ENCODE results near the gene FOXA1.

FOXA1 gene

GRCh38 chr14:37588667-37588955, 6.4 kb downstream of the FOXA1 start:
- no peaks in the 10 kb centered on the region for H3K36me3 ChIP-seq (ENCODE audit: insufficient read depth, low read length)
- H3K9ac ChIP-seq (ENCODE audit: low read depth, low read length), result peak overlapping the region; percentile 51; the same call in 1 of the 2 replicates
- no peaks in the 10 kb centered on the region for H3K9me3 ChIP-seq (ENCODE audit: control insufficient read depth, insufficient read depth, low read length)
- peaks cover 10% of the 10 kb centered on the region for H3K4me1 ChIP-seq (ENCODE audit: insufficient read depth, low read length)

- Histone ChIP-seq H3K36me3 (ENCODE audit: insufficient read depth, low read length) (no peaks in the 10 kb centered on the region), H3K9me3 (ENCODE audit: control insufficient read depth, insufficient read depth, low read length) (no peaks in the 10 kb centered on the region), H3K9ac (ENCODE audit: low read depth, low read length) (peak overlapping the region; percentile 51; the same call in 1 of the 2 replicates), H3K4me1 (ENCODE audit: insufficient read depth, low read length) (peaks cover 10% of the 10 kb centered on the region)
These were observed 7.0 kb downstream of the FOXA1 start for GRCh38 chr14:37587881-37588666.

GRCh38 chr14:37587131-37587803, 7.8 kb downstream of the FOXA1 start:
- H3K36me3 ChIP-seq (ENCODE audit: insufficient read depth, low read length), result no peaks in the 10 kb centered on the region
- peak overlapping the region; percentile 51; the same call in 1 of the 2 replicates for H3K9ac ChIP-seq (ENCODE audit: low read depth, low read length)
- no peaks in the 10 kb centered on the region for H3K9me3 ChIP-seq (ENCODE audit: control insufficient read depth, insufficient read depth, low read length)
- H3K4me1 ChIP-seq (ENCODE audit: insufficient read depth, low read length), result peaks cover 10% of the 10 kb centered on the region

GRCh38 chr14:37586797-37587130, 8.3 kb downstream of the FOXA1 start:
- no peak overlapping the region for H3K9ac ChIP-seq (ENCODE audit: low read depth, low read length)
- peaks cover 10% of the 10 kb centered on the region for H3K4me1 ChIP-seq (ENCODE audit: insufficient read depth, low read length)
- H3K36me3 ChIP-seq (ENCODE audit: insufficient read depth, low read length), result no peaks in the 10 kb centered on the region
- H3K9me3 ChIP-seq (ENCODE audit: control insufficient read depth, insufficient read depth, low read length), result no peaks in the 10 kb centered on the region

- Histone ChIP-seq H3K9me3 (ENCODE audit: control insufficient read depth, insufficient read depth, low read length) (no peaks in the 10 kb centered on the region), H3K9ac (ENCODE audit: low read depth, low read length) (no peak overlapping the region), H3K4me1 (ENCODE audit: insufficient read depth, low read length) (peaks cover 10% of the 10 kb centered on the region)
These were observed 8.9 kb downstream of the FOXA1 start for GRCh38 chr14:37585971-37586796.

GRCh38 chr14:37585101-37585511, 9.9 kb downstream of the FOXA1 start:
- no peaks in the 10 kb centered on the region for H3K9me3 ChIP-seq (ENCODE audit: control insufficient read depth, insufficient read depth, low read length)
- H3K36me3 ChIP-seq (ENCODE audit: insufficient read depth, low read length), result no peaks in the 10 kb centered on the region
- H3K9ac ChIP-seq (ENCODE audit: low read depth, low read length), result peak overlapping the region; percentile 40; the same call in 1 of the 2 replicates
- peaks cover 10% of the 10 kb centered on the region for H3K4me1 ChIP-seq (ENCODE audit: insufficient read depth, low read length)

More at GRCh38 chr14:37585971-37586796, 8.9 kb downstream of the FOXA1 start:
- no peaks in the 10 kb centered on the region for H3K36me3 ChIP-seq (ENCODE audit: insufficient read depth, low read length)

- H3K9me3 ChIP-seq (ENCODE audit: control insufficient read depth, insufficient read depth, low read length), result no peaks in the 10 kb centered on the region
- H3K4me1 ChIP-seq (ENCODE audit: insufficient read depth, low read length), result peaks cover 10% of the 10 kb centered on the region
- peak overlapping the region; percentile 40; the same call in 1 of the 2 replicates for H3K9ac ChIP-seq (ENCODE audit: low read depth, low read length)
- no peaks in the 10 kb centered on the region for H3K36me3 ChIP-seq (ENCODE audit: insufficient read depth, low read length)
These were observed 10.6 kb downstream of the FOXA1 start for GRCh38 chr14:37584211-37585100.

GRCh38 chr14:37583358-37584210, 11.5 kb downstream of the FOXA1 start:
- H3K36me3 ChIP-seq (ENCODE audit: insufficient read depth, low read length), result no peaks in the 10 kb centered on the region
- peaks cover 10% of the 10 kb centered on the region for H3K4me1 ChIP-seq (ENCODE audit: insufficient read depth, low read length)
- H3K9me3 ChIP-seq (ENCODE audit: control insufficient read depth, insufficient read depth, low read length), result no peaks in the 10 kb centered on the region
- peak overlapping the region; percentile 40; the same call in 1 of the 2 replicates for H3K9ac ChIP-seq (ENCODE audit: low read depth, low read length)

GRCh38 chr14:37580146-37580545, 14.9 kb downstream of the FOXA1 start:
- H3K36me3 ChIP-seq (ENCODE audit: insufficient read depth, low read length), result no peaks in the 10 kb centered on the region
- H3K4me1 ChIP-seq (ENCODE audit: insufficient read depth, low read length), result no peaks in the 10 kb centered on the region; the same call in 1 of the 2 replicates
- H3K9me3 ChIP-seq (ENCODE audit: control insufficient read depth, insufficient read depth, low read length), result no peaks in the 10 kb centered on the region
- H3K9ac ChIP-seq (ENCODE audit: low read depth, low read length), result no peak overlapping the region

- H3K4me1 ChIP-seq (ENCODE audit: insufficient read depth, low read length), result no peaks in the 10 kb centered on the region; the same call in 1 of the 2 replicates
- no peaks in the 10 kb centered on the region for H3K36me3 ChIP-seq (ENCODE audit: insufficient read depth, low read length)
- no peaks in the 10 kb centered on the region for H3K9me3 ChIP-seq (ENCODE audit: control insufficient read depth, insufficient read depth, low read length)
- H3K9ac ChIP-seq (ENCODE audit: low read depth, low read length), result no peak overlapping the region
These were observed 15.8 kb downstream of the FOXA1 start for GRCh38 chr14:37579274-37579673.

- H3K9ac ChIP-seq (ENCODE audit: low read depth, low read length), result no peak overlapping the region
- H3K4me1 ChIP-seq (ENCODE audit: insufficient read depth, low read length), result no peaks in the 10 kb centered on the region
- H3K36me3 ChIP-seq (ENCODE audit: insufficient read depth, low read length), result no peaks in the 10 kb centered on the region
- H3K9me3 ChIP-seq (ENCODE audit: control insufficient read depth, insufficient read depth, low read length), result no peaks in the 10 kb centered on the region
These were observed 21.7 kb downstream of the FOXA1 start for GRCh38 chr14:37573356-37573755.

- Histone ChIP-seq H3K36me3 (ENCODE audit: insufficient read depth, low read length) (no peaks in the 10 kb centered on the region), H3K9ac (ENCODE audit: low read depth, low read length) (no peak overlapping the region), H3K9me3 (ENCODE audit: control insufficient read depth, insufficient read depth, low read length) (no peaks in the 10 kb centered on the region), H3K4me1 (ENCODE audit: insufficient read depth, low read length) (peaks cover 8% of the 10 kb centered on the region)
These were observed 23.7 kb downstream of the FOXA1 start for GRCh38 chr14:37571391-37571790.

GRCh38 chr14:37569729-37570128, 25.3 kb downstream of the FOXA1 start:
- Histone ChIP-seq H3K9ac (ENCODE audit: low read depth, low read length) (no peak overlapping the region), H3K9me3 (ENCODE audit: control insufficient read depth, insufficient read depth, low read length) (no peaks in the 10 kb centered on the region), H3K4me1 (ENCODE audit: insufficient read depth, low read length) (peaks cover 8% of the 10 kb centered on the region), H3K36me3 (ENCODE audit: insufficient read depth, low read length) (no peaks in the 10 kb centered on the region)
